ENCODE measurements around the gene NRG2. TPM values are rescaled to one million over a fixed set of nuclear protein-coding genes. Genes with fewer than 3 reads are reported as not detected.
A peak's percentile ranks its signal among the peaks of the same experiment; 100 is the strongest.

NRG2 gene
- total and polyA plus RNA-seq, 3 experiments from 2014 or later, result 0.18 to 0.24 TPM; not detected in 1

- Mint-ChIP-seq H3K27me3 (peaks cover 11 to 12% of the 10 kb centered on the region in 2 donors), H3K4me3 (no peak overlapping the region), H3K4me1 (peaks cover 0 to 3% (median 0%) of the 10 kb centered on the region in 3 donors), H3K36me3 (no peaks in the 10 kb centered on the region), H3K9me3 (no peaks in the 10 kb centered on the region), H3K27ac (no peak overlapping the region)
- H3K4me3 ChIP-seq (ENCODE audit: low read length), result no peak overlapping the region
- H3K9me3 ChIP-seq (ENCODE audit: low read length), result no peaks in the 10 kb centered on the region
- ChIA-PET POLR2A (no interaction called here), CTCF (interaction anchor here (1.1 to 7.8 kb wide), 2 partner anchors 18 to 177 kb away, joined by 3 to 146 read pairs; no protein-coding TSS in a partner anchor)
- DNase-seq, result no peak
- no peaks in the 10 kb centered on the region for H3K36me3 ChIP-seq (ENCODE audit: insufficient read depth, low read length)
- H3K27ac ChIP-seq (ENCODE audit: low read depth, low read length), result no peak overlapping the region
- H3K4me1 ChIP-seq (ENCODE audit: insufficient read depth, low read length), result no peaks in the 10 kb centered on the region
- no peaks in the 10 kb centered on the region for H3K27me3 ChIP-seq (ENCODE audit: insufficient read depth, low read length, poor library complexity, severe bottlenecking)
These were observed 78.0 kb downstream of the NRG2 start for GRCh38 chr5:139964994-139965565.

GRCh38 chr5:139964266-139964993 lies 78.7 kb downstream of the NRG2 start:
- Mint-ChIP-seq H3K9me3 (no peaks in the 10 kb centered on the region), H3K27me3 (peaks cover 6% of the 10 kb centered on the region in 2 donors), H3K4me1 (peaks cover 0 to 3% (median 0%) of the 10 kb centered on the region in 3 donors), H3K36me3 (no peaks in the 10 kb centered on the region), H3K4me3 (no peak overlapping the region), H3K27ac (no peak overlapping the region)
- no peak overlapping the region for H3K4me3 ChIP-seq (ENCODE audit: low read length)
- no peak overlapping the region for H3K27ac ChIP-seq (ENCODE audit: low read depth, low read length)
- CTCF ChIA-PET, result interaction anchor here (1.1 to 7.8 kb wide), 2 partner anchors 18 to 177 kb away, joined by 3 to 146 read pairs; no protein-coding TSS in a partner anchor
- no peaks in the 10 kb centered on the region for H3K4me1 ChIP-seq (ENCODE audit: insufficient read depth, low read length)
- DNase-seq, result no peak
- POLR2A ChIA-PET, result no interaction called here
- H3K9me3 ChIP-seq (ENCODE audit: low read length), result no peaks in the 10 kb centered on the region
- H3K36me3 ChIP-seq (ENCODE audit: insufficient read depth, low read length), result no peaks in the 10 kb centered on the region
- H3K27me3 ChIP-seq (ENCODE audit: insufficient read depth, low read length, poor library complexity, severe bottlenecking), result no peaks in the 10 kb centered on the region

GRCh38 chr5:139962445-139962844 lies 80.7 kb downstream of the NRG2 start:
- Mint-ChIP-seq H3K4me1 (no peaks in the 10 kb centered on the region), H3K36me3 (no peaks in the 10 kb centered on the region), H3K9me3 (no peaks in the 10 kb centered on the region), H3K4me3 (no peak overlapping the region), H3K27ac (peak overlapping the region in 2 of 8 donors; percentile 16 to 23), H3K27me3 (peaks cover 0 to 6% of the 10 kb centered on the region in 2 donors)
- POLR2A ChIA-PET, result no interaction called here
- H3K27me3 ChIP-seq (ENCODE audit: insufficient read depth, low read length, poor library complexity, severe bottlenecking), result no peaks in the 10 kb centered on the region
- no peak overlapping the region for H3K27ac ChIP-seq (ENCODE audit: low read depth, low read length)
- H3K36me3 ChIP-seq (ENCODE audit: insufficient read depth, low read length), result no peaks in the 10 kb centered on the region
- no peaks in the 10 kb centered on the region for H3K4me1 ChIP-seq (ENCODE audit: insufficient read depth, low read length)
- CTCF ChIA-PET, result no interaction called here
- H3K9me3 ChIP-seq (ENCODE audit: low read length), result no peaks in the 10 kb centered on the region
- no peak for DNase-seq
- H3K4me3 ChIP-seq (ENCODE audit: low read length), result no peak overlapping the region

GRCh38 chr5:139961435-139962157 lies 81.5 kb downstream of the NRG2 start:
- H3K27me3 ChIP-seq (ENCODE audit: insufficient read depth, low read length, poor library complexity, severe bottlenecking), result no peaks in the 10 kb centered on the region
- no peaks in the 10 kb centered on the region for H3K4me1 ChIP-seq (ENCODE audit: insufficient read depth, low read length)
- Mint-ChIP-seq H3K27ac (peak overlapping the region in 1 of 8 donors; percentile 51), H3K4me3 (no peak overlapping the region), H3K36me3 (no peaks in the 10 kb centered on the region), H3K27me3 (peaks cover 0 to 7% of the 10 kb centered on the region in 2 donors), H3K4me1 (no peaks in the 10 kb centered on the region), H3K9me3 (no peaks in the 10 kb centered on the region)
- no peaks in the 10 kb centered on the region for H3K36me3 ChIP-seq (ENCODE audit: insufficient read depth, low read length)
- no peaks in the 10 kb centered on the region for H3K9me3 ChIP-seq (ENCODE audit: low read length)
- ChIA-PET POLR2A (no interaction called here), CTCF (interaction anchor here (1.2 kb wide), 1 partner anchor 7 kb away, joined by 5 read pairs; no protein-coding TSS in a partner anchor)
- no peak for DNase-seq
- no peak overlapping the region for H3K27ac ChIP-seq (ENCODE audit: low read depth, low read length)
- no peak overlapping the region for H3K4me3 ChIP-seq (ENCODE audit: low read length)

- no peaks in the 10 kb centered on the region for H3K4me1 ChIP-seq (ENCODE audit: insufficient read depth, low read length)
- no peaks in the 10 kb centered on the region for H3K36me3 ChIP-seq (ENCODE audit: insufficient read depth, low read length)
- no peaks in the 10 kb centered on the region for H3K9me3 ChIP-seq (ENCODE audit: low read length)
- H3K4me3 Mint-ChIP-seq, result no peak overlapping the region
- no peak overlapping the region for H3K4me3 ChIP-seq (ENCODE audit: low read length)
- H3K27me3 ChIP-seq (ENCODE audit: insufficient read depth, low read length, poor library complexity, severe bottlenecking), result no peaks in the 10 kb centered on the region
- no peaks in the 10 kb centered on the region for H3K36me3 Mint-ChIP-seq
- DNase-seq, result no peak
- H3K27me3 Mint-ChIP-seq, result peaks cover 6 to 7% of the 10 kb centered on the region in 2 donors
- no peaks in the 10 kb centered on the region for H3K4me1 Mint-ChIP-seq
- H3K27ac Mint-ChIP-seq, result no peak overlapping the region
- ChIA-PET CTCF (interaction anchor here (1.2 kb wide), 1 partner anchor 8 kb away, joined by 5 read pairs; no protein-coding TSS in a partner anchor), POLR2A (no interaction called here)
- H3K9me3 Mint-ChIP-seq, result no peaks in the 10 kb centered on the region
- H3K27ac ChIP-seq (ENCODE audit: low read depth, low read length), result no peak overlapping the region
These were observed 82.2 kb downstream of the NRG2 start for GRCh38 chr5:139960723-139961383.

GRCh38 chr5:139958432-139959148 lies 84.5 kb downstream of the NRG2 start:
- H3K27me3 Mint-ChIP-seq, result peaks cover 14 to 23% of the 10 kb centered on the region in 2 donors
- no peaks in the 10 kb centered on the region for H3K36me3 Mint-ChIP-seq
- Histone ChIP-seq H3K4me1 (ENCODE audit: insufficient read depth, low read length) (no peaks in the 10 kb centered on the region), H3K4me3 (ENCODE audit: low read length) (no peak overlapping the region), H3K36me3 (ENCODE audit: insufficient read depth, low read length) (no peaks in the 10 kb centered on the region), H3K27ac (ENCODE audit: low read depth, low read length) (no peak overlapping the region), H3K27me3 (ENCODE audit: insufficient read depth, low read length, poor library complexity, severe bottlenecking) (no peaks in the 10 kb centered on the region), H3K9me3 (ENCODE audit: low read length) (no peaks in the 10 kb centered on the region)
- DNase-seq, result no peak
- POLR2A ChIA-PET, result no interaction called here
- H3K4me3 Mint-ChIP-seq, result no peak overlapping the region
- H3K4me1 Mint-ChIP-seq, result no peaks in the 10 kb centered on the region
- CTCF ChIA-PET, result interaction anchor here (0.7 to 4.6 kb wide), 2 partner anchors 10 to 171 kb away, joined by 3 to 42 read pairs; no protein-coding TSS in a partner anchor
- H3K27ac Mint-ChIP-seq, result peak overlapping the region in 1 of 8 donors; percentile 29
- H3K9me3 Mint-ChIP-seq, result no peaks in the 10 kb centered on the region

- peak overlapping the region in 1 of 7 donors; percentile 68 for H3K4me3 Mint-ChIP-seq
These were observed 86.8 kb downstream of the NRG2 start for GRCh38 chr5:139956342-139956741.

More at GRCh38 chr5:139956342-139956741, 86.8 kb downstream of the NRG2 start:
- Mint-ChIP-seq H3K27ac (no peak overlapping the region), H3K4me1 (no peaks in the 10 kb centered on the region), H3K9me3 (no peaks in the 10 kb centered on the region), H3K36me3 (no peaks in the 10 kb centered on the region), H3K27me3 (peaks cover 17 to 39% of the 10 kb centered on the region in 2 donors)
- ChIA-PET POLR2A (no interaction called here), CTCF (interaction anchor here (4.6 kb wide), 1 partner anchor 12 kb away, joined by 42 read pairs; no protein-coding TSS in a partner anchor)
- Histone ChIP-seq H3K27me3 (ENCODE audit: insufficient read depth, low read length, poor library complexity, severe bottlenecking) (no peaks in the 10 kb centered on the region), H3K27ac (ENCODE audit: low read depth, low read length) (no peak overlapping the region), H3K4me1 (ENCODE audit: insufficient read depth, low read length) (no peaks in the 10 kb centered on the region), H3K9me3 (ENCODE audit: low read length) (no peaks in the 10 kb centered on the region), H3K36me3 (ENCODE audit: insufficient read depth, low read length) (no peaks in the 10 kb centered on the region), H3K4me3 (ENCODE audit: low read length) (no peak overlapping the region)
- DNase-seq, result no peak

All from CD8-positive, alpha-beta memory T cell (primary cell).